Epidermal melanocyte (primary cell): Measurements from ENCODE around the gene SLC6A19.
"Not testable (repeated sequence)": the region's sequence is repeated elsewhere in the genome, so short reads cannot be mapped to it uniquely, and the experiment has no call there.

Source experiments
- DNase-seq: peaks from one replicate; pipeline ENCODE4 v3.0.0; 2011; ENCODE audit warnings: low spot score; ENCODE audit not compliant: insufficient read length

SLC6A19 gene

GRCh38 chr5:1221721-1222120 is 20.3 kb downstream of the SLC6A19 start:
- DNase-seq = no peak

- DNase-seq = no peak
Observed at GRCh38 chr5:1222147-1222546, 20.8 kb downstream of the SLC6A19 start.

DNA sequence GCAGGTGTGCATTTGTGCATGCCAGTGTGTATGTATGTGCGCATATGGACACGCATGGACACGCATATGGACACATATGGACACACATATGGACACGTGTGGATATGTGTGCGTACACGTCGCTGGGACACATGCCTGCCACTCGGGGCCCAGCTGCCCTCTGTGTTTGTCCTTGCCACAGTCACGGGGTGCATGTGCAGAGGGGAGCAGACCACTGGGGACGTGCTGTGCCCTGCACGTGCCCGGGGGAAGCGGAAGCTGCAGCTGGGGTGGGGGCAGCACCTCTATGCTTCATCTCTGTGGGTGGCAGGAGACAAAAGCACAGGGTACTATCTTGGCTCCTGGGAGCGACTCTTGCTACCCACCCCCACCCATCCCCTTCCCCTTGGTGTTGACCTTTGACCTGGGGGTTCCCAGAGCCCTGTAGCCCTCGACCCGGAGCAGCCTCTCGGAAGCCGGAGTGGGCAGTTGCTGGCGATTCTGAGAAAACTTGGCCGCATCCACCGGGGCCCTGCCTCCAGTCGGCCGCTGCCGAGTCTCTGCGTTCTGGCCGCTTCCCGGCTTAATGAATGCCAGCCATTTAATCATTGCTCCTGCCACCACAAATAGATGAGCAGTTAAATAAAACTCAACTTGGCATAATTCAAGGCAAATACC is 21.4 kb downstream of the SLC6A19 start:
- no peak for DNase-seq

GRCh38 chr5:1223278-1223670 is 21.9 kb downstream of the SLC6A19 start:
- DNase-seq = no peak

- no peak for DNase-seq
Observed at GRCh38 chr5:1224631-1225030, 23.2 kb downstream of the SLC6A19 start.

GRCh38 chr5:1225081-1225480 is 23.7 kb downstream of the SLC6A19 start, which contains the start of gene SLC6A18:
Gene SLC6A18, plus strand, starts transcription at chr5:1225381. Its CDS starts 97 bp downstream, at chr5:1225478.
- no peak for DNase-seq

GRCh38 chr5:1226231-1226630 is 24.8 kb downstream of the SLC6A19 start:
- DNase-seq = no peak

DNA sequence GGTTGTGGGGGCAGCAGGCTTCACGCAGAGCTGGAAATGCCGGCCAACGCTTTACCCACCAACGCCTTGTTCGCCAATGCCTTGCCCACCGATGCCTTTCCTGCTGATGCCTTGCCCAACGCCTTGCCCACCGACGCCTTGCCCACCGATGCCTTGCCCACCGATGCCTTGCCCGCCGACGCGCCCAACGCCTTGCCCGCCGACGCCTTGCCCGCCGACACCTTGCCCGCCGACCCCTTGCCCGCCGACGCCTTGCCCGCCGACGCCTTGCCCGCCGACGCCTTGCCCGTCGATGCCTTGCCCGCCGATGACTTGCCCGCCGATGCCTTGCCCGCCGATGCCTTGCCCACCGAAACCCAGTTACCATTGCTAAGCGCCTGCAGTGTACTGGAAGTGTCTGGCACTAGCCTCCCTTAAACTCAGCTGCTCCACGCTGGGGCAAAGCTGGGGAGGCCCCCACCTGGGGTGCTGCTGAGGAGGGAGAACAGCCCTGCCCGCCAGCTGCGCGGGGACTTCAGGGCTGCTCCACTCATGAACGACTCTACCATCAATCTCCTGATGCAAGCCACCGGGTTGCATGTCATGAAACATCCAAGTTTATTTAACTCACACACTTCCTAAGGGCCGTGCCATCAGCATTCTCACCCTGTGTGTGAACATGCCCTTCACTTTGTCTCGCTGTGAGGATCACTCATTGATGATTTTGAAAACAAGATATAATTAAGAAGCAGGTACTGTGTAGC is 25.6 kb downstream of the SLC6A19 start:
- no peak for DNase-seq

GRCh38 chr5:1227667-1228066 is 26.3 kb downstream of the SLC6A19 start:
- no peak for DNase-seq

DNA sequence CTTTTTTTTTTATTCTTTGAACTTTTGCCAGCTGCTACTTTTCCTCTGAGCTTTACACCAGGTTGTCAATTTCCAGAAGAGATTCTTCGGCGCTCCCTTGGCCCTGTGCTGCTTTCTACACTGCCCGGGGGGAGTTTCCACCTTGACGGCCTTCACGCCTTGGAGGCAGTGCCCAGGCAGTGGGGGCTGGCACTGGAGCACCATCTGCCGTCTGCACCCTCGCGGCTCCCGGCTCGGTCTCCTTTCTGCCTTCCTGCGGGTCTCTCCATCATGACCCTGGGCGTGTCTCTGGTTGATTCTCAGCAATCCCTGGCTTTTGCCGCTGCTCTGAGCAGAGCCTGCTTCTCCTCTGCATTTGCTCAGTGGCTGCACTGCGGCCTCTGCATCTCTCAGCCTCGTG is 26.7 kb downstream of the SLC6A19 start:
- DNase-seq = no peak

DNA sequence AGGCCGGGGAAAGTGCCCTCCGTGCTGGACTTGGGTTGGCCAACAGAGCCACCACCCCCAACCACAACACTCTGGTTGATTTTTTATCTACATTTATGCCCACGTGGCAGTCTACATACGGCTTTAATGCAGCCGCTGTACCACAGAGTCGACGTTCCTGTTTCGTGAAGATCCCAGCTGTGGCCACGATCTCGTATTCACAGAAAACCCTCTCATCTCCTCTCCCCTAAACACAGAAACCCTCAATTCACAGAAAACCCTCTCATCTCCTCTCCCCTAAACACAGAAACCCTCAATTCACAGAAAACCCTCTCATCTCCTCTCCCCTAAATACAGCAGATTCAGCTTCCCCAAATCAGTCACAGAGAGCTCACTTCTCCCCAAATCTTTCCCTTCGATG is 27.6 kb downstream of the SLC6A19 start:
- not testable (repeated sequence) for DNase-seq

DNA sequence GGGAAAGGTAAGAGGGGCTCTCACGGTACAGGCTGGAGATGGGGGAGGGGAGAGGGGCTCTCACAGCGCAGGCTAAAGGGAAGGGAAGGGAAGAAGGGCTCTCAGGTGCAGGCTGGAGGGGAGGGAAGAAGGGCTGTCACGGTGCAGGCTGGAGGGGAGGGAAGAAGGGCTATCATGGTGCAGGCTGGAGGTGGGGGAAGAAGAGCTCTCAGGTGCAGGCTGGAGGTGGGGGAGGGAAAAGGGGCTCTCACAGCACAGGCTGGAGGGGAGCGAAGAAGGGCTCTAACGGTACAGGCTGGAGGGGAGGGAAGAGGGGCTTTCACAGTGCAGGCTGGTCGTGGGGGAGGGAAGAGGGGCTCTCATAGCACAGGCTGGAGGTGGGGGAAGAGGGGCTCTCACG is 28.4 kb downstream of the SLC6A19 start:
- DNase-seq = no peak

GRCh38 chr5:1230551-1230950 is 29.2 kb downstream of the SLC6A19 start:
- no peak for DNase-seq

GRCh38 chr5:1231354-1231905 is 30.0 kb downstream of the SLC6A19 start:
- DNase-seq = no peak

- no peak for DNase-seq
Observed at GRCh38 chr5:1232780-1233179, 31.4 kb downstream of the SLC6A19 start.

DNA sequence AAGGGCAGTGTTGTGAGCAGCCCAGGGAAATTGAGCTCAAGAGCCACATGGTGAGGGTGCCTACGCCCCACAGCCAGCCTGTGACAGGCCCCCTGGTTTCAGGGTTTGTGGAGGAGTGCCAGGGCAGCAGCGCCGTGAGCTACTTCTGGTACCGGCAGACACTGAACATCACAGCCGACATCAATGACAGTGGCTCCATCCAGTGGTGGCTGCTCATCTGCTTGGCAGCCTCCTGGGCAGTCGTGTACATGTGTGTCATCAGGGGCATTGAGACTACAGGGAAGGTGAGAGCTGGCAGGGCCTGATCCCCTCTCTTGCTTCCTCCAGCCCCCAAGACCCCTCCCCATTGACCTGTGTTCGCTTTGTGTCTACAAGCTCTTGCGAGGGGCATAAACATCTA is 34.0 kb downstream of the SLC6A19 start:
- DNase-seq = no peak

- DNase-seq = no peak
Observed at GRCh38 chr5:1235838-1236237, 34.4 kb downstream of the SLC6A19 start.

- DNase-seq = no peak
Observed at GRCh38 chr5:1239505-1240251, 38.3 kb downstream of the SLC6A19 start.

- no peak for DNase-seq
Observed at GRCh38 chr5:1240496-1241260, 39.3 kb downstream of the SLC6A19 start.

DNA sequence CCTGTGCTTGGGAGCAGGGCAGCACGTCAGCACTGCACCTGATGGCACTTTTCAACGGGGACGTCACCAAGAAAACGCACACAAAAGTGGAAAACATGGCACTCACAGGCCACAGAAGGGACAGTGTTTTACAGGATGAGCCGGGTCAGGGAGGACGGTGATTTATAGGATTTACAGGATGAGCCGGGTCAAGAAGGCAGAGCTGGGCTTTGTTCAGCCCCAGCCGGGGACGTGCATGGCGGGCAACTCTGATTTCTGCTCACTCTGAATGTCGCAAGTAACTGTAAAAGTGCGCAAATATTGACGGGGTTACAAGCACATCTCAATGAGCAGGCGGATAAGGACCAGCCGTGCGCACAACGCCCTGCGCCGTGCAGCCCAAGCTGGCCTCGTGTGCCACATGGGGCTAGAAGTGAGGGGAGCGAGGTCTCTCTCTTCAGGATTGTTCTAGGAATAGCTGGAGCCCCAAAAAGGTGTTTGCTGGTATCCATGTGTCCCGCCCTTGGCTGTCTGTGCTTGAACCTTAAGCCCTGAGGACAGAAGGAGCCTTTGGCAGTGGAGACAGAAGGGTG is 40.2 kb downstream of the SLC6A19 start:
- DNase-seq = no peak
